GM04503 (cell line): ENCODE measurements around the gene GFOD2.
A peak's percentile ranks its signal among the peaks of the same experiment; 100 is the strongest.

ENCODE experiments used
- DNase-seq: peaks from one replicate; pipeline ENCODE4 v3.0.0-alpha.2; 2012; ENCODE audit warnings: low read depth

The GFOD2 gene

GRCh38 chr16:67733734-67734470 lies 14.8 kb upstream of the GFOD2 start:
- no peak for DNase-seq

- no peak for DNase-seq
Observed at GRCh38 chr16:67731753-67732095, 12.6 kb upstream of the GFOD2 start.

DNA sequence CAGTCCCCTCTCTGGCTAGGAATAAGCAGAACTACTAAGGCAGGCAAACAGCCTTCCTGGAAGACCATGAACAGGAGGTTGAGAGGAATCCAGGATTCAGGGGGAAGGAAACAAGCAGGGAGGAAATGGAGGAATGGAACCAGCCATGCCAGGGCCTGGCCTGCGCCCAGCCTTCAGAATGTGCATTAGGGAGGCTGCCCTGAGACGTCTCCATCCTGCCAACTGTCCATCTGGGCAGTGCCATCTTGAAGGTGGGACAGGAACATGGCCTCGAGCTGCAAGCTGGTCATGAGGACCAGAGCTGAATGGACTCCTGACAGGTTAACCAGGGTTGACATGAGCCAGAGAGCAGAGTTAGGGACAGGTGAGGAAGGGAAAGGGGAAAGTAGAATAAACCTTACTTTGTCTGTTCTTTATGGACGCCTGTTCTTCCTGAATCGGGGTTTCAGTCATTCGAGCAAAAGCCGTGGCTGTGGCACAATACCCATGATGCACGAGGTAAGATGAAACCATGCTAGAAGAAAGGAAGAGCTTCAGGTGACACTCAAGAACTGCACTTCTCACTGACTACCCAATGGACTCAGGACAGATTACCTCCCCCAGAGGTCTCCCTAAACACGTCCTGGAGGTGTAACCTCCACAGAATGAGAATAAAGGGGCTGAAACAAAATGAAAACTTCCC lies 12.1 kb upstream of the GFOD2 start:
- DNase-seq, result no peak

DNA sequence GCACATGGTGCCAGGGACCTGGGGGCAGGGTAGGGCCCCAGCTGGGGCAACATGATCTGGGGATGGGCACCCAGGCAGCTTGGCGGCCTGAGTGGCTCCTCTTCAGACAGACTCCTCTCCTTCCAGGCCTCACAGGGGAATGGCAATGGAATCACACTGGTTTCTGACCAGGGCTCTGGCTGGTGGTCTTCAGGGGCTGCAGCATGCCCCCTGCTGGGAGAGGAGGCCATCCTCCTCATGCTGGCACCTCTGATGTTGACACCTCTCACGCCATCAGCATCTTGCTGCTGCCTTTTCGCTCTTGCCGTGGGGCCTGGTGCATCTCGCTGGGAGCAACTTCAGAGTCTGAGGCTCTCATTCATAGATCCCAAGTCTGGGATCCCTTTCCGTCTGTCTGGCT lies 11.2 kb upstream of the GFOD2 start:
- no peak for DNase-seq

- no peak for DNase-seq
Observed at GRCh38 chr16:67729636-67730248, 10.6 kb upstream of the GFOD2 start.

GRCh38 chr16:67727521-67728485 lies 8.7 kb upstream of the GFOD2 start:
- no peak for DNase-seq

DNA sequence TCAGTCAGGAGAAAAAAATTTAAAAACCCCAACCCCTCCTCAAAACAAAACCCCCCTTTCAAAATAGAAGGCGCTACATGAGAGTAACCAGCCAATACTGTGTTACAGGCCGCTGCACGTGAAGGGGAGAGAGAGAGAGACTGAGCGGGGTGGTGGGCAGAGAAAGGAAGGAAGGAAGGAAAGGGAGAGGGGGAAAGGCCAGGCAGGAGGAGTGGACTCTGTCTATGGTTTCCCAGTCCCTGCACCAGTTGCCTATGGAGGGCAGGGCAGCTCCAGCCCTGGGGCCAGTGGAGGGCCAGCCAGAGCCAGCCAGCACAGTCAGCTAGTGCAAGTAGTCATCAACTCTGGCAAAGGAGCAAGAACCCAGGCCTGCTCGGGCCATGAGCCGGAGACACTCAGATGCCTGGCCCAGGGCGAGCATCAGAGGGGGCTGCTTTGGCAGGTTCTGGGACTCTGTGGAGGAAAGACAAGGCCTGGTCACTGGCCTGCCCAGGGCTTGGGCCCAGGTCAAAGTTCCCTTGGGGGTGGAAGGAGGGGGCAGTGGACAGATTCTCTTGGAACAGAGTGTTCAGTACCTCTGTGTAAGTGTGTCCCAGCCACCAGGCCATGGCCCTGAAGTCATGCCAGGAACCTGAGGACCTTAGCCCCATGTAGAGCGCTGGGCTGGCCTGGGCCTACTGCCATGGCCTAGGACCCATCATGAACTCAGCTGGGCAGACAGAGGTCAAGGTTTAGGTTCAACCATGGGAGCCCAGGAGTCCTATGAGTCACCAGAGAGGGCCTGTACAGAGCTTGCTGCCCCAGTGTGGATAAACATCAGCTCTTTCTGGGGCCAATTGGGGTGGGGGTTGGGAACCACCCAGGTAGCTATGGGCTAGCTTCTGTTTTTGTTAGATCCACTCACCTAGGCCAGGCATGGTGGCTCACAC lies 7.3 kb upstream of the GFOD2 start:
- DNase-seq, result no peak

- DNase-seq, result no peak
Observed at GRCh38 chr16:67723911-67724305, 4.8 kb upstream of the GFOD2 start.

GRCh38 chr16:67723151-67723910 lies 4.2 kb upstream of the GFOD2 start:
- DNase-seq, result peak; percentile 57

DNA sequence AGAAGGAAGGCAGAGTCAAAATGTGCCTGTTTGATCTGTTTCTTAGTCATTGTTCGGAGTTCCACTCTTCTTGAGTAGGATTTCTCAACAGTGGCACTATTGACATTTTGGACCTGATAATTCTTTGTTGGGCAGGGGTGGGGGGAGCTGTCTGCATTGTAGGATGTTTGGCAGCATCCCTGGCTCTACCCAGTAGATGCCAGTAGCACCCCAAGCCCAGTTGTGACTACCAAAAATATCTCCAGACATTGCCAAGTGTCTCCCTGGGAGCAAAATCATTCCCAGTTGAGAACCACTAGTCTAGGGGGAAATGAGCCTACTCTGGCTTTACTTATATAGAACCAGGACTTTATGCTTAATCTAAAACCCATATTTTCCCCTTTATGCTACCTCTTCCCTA lies 1.1 kb upstream of the GFOD2 start:
- DNase-seq, result no peak

GRCh38 chr16:67719778-67720144 lies 645 bp upstream of the GFOD2 start:
- no peak for DNase-seq

DNA sequence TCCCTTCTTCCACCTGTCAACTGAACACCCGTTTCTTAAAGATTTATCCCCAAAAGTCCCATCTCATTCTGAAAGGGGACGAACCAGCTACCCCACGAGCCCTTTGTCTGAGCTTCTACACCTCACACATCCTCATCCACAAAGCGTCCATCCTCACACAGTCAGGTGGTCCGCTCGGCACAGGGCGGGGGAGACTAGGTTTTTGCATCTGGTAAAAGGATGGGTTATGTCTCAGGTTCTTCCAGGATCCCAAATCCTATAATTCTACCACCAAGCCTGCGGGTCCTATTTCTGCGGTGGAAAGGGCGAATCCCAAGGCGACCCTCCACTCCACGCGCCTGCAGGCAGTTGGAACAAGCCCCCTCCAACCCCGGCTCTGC lies 458 bp downstream of the GFOD2 start:
- DNase-seq, result no peak

DNA sequence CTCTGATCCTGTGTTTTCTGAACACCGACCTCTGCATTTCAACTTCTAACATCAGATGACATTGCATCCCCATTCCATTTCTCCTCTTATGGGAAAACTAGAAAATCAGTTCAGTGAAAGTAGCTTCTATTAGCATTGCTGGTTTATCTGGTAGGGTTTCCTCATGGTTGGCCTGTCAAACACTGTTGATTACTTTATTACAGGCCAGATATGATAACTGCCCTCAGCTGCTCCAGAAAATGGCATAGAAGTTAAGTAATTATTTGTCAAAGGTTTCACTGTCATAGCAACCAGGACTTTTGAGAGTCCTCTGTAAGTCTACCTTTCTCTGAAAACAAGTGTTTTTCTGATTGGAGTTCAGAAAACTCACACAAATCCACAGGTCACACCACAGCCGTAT lies 3.0 kb downstream of the GFOD2 start:
- DNase-seq, result no peak

DNA sequence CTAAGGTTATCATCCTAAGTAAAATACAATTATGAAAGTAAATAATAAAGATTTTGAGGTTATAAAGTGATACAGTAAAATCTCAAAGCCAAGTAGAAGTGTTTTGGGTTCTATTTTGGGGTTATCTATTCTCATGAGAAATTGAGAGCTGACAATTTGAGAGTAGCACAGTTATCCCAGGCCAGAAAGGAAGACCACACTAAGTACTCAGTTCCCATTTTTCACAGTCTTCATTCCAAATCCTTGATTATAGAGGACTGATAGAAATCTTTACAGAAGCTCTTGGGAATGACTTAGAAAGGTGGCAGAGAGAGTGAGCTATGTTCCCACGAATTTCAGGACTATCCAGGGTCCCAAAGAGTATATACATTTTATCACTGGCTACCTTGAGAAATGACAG lies 4.6 kb downstream of the GFOD2 start:
- no peak for DNase-seq

DNA sequence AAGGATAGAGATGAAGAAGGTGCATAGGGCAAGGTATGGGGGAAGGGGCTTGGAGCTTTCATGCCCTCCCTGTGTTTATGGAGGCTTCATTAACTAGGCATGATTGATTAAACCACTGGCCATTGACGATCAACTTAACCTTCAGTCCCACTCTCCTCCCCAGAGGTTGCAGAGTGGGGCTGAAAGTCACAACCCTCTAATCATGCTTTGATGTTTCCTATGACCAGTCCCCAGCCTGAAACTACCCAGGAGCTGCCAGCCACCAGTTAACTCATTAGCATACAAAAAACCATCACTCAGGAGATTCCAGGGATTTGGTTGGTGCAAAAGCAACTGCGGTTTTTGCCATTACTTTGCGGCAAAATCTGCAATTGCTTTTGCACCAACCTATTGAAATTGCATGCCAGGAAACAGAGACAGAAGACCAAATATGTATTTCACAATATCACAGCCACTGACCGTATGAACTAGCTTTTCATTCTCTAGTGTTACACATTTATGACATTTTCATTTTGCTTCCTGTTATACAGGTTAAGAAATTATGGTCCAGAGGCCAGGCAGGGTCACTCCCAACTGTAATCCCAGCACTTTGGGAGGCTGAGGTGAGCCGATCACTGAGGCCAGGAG lies 5.4 kb downstream of the GFOD2 start:
- DNase-seq, result no peak

- DNase-seq, result no peak
Observed at GRCh38 chr16:67710607-67711006, 8.5 kb downstream of the GFOD2 start.

- no peak for DNase-seq
Observed at GRCh38 chr16:67709050-67709449, 10.1 kb downstream of the GFOD2 start.

DNA sequence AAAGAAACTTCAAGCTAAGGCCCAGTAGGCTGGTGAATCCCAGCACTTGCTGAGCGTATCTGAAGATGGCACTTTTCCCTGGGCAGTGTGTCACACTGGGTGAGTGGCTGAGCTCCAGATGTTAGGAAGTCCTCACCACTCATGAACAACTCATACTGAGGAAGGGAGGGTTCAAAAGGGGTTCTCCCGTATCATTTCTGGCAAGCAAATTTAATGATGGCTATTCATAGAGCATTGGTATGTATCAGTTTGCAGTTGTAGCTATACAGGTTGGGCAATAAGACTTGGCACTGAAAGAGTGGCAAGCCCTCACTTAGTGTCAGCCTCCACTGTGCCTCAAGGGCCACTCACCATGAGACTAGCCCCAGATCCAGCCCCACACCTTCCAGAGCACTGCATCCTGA lies 10.7 kb downstream of the GFOD2 start:
- peak; percentile 45 for DNase-seq

DNA sequence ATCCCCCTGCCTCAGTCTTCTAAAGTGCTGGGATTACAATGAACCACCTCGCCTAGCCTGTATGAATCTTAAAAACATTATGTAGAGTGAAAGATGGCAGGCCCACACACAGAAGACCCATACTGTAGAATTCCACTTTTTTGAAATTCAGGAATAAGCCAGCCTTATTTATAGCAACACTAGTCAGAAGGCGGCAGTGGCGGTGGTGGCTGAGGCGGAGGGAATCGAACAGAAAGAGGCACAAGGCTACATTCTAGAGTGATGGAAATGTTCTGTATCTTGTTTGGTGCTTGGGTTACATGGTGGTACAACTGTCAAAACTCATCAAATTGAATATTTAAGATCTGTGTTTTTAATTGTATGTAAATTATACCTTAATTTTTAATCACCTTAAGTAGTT lies 11.3 kb downstream of the GFOD2 start:
- no peak for DNase-seq

DNA sequence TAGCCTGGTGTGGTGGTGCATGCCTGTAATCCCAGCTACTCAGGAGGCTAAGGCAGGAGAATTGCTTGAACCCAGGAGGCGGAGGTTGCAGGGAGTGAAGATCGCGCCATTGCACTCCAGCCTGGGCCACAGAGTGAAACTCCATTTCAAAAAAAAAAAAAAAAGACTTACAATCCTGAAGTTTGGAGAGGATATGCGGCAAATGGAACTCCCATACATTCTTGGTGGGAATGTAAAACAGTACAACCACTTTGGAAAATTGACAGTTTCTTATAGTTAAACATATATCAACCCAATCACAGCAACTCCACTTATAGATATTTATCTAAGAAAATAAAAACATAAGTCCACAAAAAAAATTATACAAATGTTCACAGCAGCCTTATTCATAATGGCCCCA lies 11.9 kb downstream of the GFOD2 start:
- DNase-seq, result no peak
